Measurements from ENCODE around the gene ABCC10. TPM values are rescaled to one million over a fixed set of nuclear protein-coding genes. Genes with fewer than 3 reads are reported as not detected.

The ABCC10 gene
- total RNA-seq, 1 donor from 2014 or later, result 45.6 TPM

- intact Hi-C loops (cut with micrococcal nuclease), result no loop called here
- Mint-ChIP-seq H3K27ac (no peak overlapping the region), H3K4me1 (ENCODE audit: low read depth) (peaks cover 2% of the 10 kb centered on the region), H3K36me3 (ENCODE audit: low read depth) (peaks cover 24% of the 10 kb centered on the region), H3K9me3 (no peaks in the 10 kb centered on the region), H3K4me3 (ENCODE audit: low read depth) (no peak overlapping the region), H3K27me3 (ENCODE audit: low read depth) (no peaks in the 10 kb centered on the region)
- no peak for DNase-seq (ENCODE audit: low spot score)
Observed at GRCh38 chr6:43435682-43436437, 8.5 kb downstream of the ABCC10 start.

GRCh38 chr6:43436577-43437282 is 9.4 kb downstream of the ABCC10 start:
- Mint-ChIP-seq H3K36me3 (ENCODE audit: low read depth) (peaks cover 26% of the 10 kb centered on the region), H3K9me3 (no peaks in the 10 kb centered on the region), H3K4me3 (ENCODE audit: low read depth) (no peak overlapping the region), H3K27ac (no peak overlapping the region), H3K4me1 (ENCODE audit: low read depth) (peaks cover under 1% of the 10 kb centered on the region), H3K27me3 (ENCODE audit: low read depth) (no peaks in the 10 kb centered on the region)
- intact Hi-C loops (cut with micrococcal nuclease), result no loop called here
- DNase-seq (ENCODE audit: low spot score), result no peak

DNA sequence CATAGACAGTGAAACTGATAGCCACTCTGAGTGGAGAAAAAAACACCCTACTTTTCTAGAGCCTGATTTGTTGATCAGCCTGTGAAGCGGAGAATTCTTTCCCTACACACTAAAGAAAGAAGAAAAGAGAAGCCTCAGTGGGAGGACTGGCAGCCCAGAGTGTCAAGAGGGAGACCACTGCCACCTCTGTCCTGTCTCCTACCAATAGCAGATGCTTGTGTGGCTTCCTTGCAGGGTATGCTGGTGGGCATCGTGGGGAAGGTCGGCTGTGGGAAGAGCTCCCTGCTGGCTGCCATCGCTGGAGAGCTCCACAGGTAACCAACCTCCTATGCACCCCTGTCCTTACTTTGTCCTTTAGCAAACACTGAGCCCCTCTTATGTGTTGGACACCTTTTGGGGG is 10.4 kb downstream of the ABCC10 start:
- Mint-ChIP-seq H3K9me3 (no peaks in the 10 kb centered on the region), H3K36me3 (ENCODE audit: low read depth) (peaks cover 22% of the 10 kb centered on the region), H3K27ac (no peak overlapping the region), H3K4me3 (ENCODE audit: low read depth) (no peak overlapping the region), H3K27me3 (ENCODE audit: low read depth) (no peaks in the 10 kb centered on the region), H3K4me1 (ENCODE audit: low read depth) (no peaks in the 10 kb centered on the region)
- intact Hi-C loops (cut with micrococcal nuclease), result no loop called here
- no peak for DNase-seq (ENCODE audit: low spot score)

GRCh38 chr6:43442935-43443334 is 15.6 kb downstream of the ABCC10 start:
- no peak overlapping the region for H3K27ac Mint-ChIP-seq
- no peaks in the 10 kb centered on the region for H3K9me3 Mint-ChIP-seq
- no peak for DNase-seq (ENCODE audit: low spot score)
- no peaks in the 10 kb centered on the region for H3K27me3 Mint-ChIP-seq (ENCODE audit: low read depth)
- no peaks in the 10 kb centered on the region for H3K4me1 Mint-ChIP-seq (ENCODE audit: low read depth)
- intact Hi-C loops (cut with micrococcal nuclease), result no loop called here
- H3K36me3 Mint-ChIP-seq (ENCODE audit: low read depth), result peaks cover 29% of the 10 kb centered on the region
- H3K4me3 Mint-ChIP-seq (ENCODE audit: low read depth), result no peak overlapping the region

GRCh38 chr6:43444036-43444435 is 16.7 kb downstream of the ABCC10 start:
- no peaks in the 10 kb centered on the region for H3K27me3 Mint-ChIP-seq (ENCODE audit: low read depth)
- H3K4me1 Mint-ChIP-seq (ENCODE audit: low read depth), result no peaks in the 10 kb centered on the region
- H3K27ac Mint-ChIP-seq, result no peak overlapping the region
- no peak overlapping the region for H3K4me3 Mint-ChIP-seq (ENCODE audit: low read depth)
- DNase-seq (ENCODE audit: low spot score), result no peak
- intact Hi-C loops (cut with micrococcal nuclease), result no loop called here
- H3K36me3 Mint-ChIP-seq (ENCODE audit: low read depth), result peaks cover 35% of the 10 kb centered on the region
- H3K9me3 Mint-ChIP-seq, result no peaks in the 10 kb centered on the region

- intact Hi-C loops (cut with micrococcal nuclease), result no loop called here
- DNase-seq (ENCODE audit: low spot score), result no peak
- H3K4me3 Mint-ChIP-seq (ENCODE audit: low read depth), result no peak overlapping the region
- no peaks in the 10 kb centered on the region for H3K27me3 Mint-ChIP-seq (ENCODE audit: low read depth)
- H3K4me1 Mint-ChIP-seq (ENCODE audit: low read depth), result no peaks in the 10 kb centered on the region
- H3K27ac Mint-ChIP-seq, result no peak overlapping the region
- H3K9me3 Mint-ChIP-seq, result no peaks in the 10 kb centered on the region
- peaks cover 35% of the 10 kb centered on the region for H3K36me3 Mint-ChIP-seq (ENCODE audit: low read depth)
Observed at GRCh38 chr6:43444582-43444981, 17.2 kb downstream of the ABCC10 start.

DNA sequence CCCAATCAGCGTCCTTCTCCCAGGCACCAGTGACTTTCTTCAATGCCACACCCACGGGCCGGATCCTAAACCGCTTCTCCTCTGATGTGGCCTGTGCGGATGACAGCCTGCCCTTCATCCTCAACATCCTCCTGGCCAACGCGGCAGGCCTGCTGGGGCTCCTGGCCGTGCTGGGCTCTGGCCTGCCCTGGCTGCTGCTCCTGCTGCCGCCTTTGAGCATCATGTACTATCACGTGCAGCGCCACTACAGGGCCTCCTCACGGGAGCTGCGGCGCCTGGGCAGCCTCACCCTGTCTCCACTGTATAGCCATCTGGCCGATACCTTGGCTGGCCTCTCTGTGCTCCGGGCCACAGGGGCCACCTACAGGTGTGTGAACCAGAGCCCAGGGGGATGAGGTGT is 18.2 kb downstream of the ABCC10 start:
- peaks cover 35% of the 10 kb centered on the region for H3K36me3 Mint-ChIP-seq (ENCODE audit: low read depth)
- intact Hi-C loops (cut with micrococcal nuclease), result no loop called here
- H3K9me3 Mint-ChIP-seq, result no peaks in the 10 kb centered on the region
- H3K27me3 Mint-ChIP-seq (ENCODE audit: low read depth), result no peaks in the 10 kb centered on the region
- no peak for DNase-seq (ENCODE audit: low spot score)
- no peaks in the 10 kb centered on the region for H3K4me1 Mint-ChIP-seq (ENCODE audit: low read depth)
- no peak overlapping the region for H3K4me3 Mint-ChIP-seq (ENCODE audit: low read depth)
- H3K27ac Mint-ChIP-seq, result no peak overlapping the region

- H3K27me3 Mint-ChIP-seq (ENCODE audit: low read depth), result no peaks in the 10 kb centered on the region
Observed at GRCh38 chr6:43447604-43448003, 20.3 kb downstream of the ABCC10 start.

GRCh38 chr6:43448916-43449315 is 21.6 kb downstream of the ABCC10 start:
- Mint-ChIP-seq H3K4me3 (ENCODE audit: low read depth) (no peak overlapping the region), H3K9me3 (no peaks in the 10 kb centered on the region), H3K4me1 (ENCODE audit: low read depth) (no peaks in the 10 kb centered on the region), H3K27me3 (ENCODE audit: low read depth) (no peaks in the 10 kb centered on the region), H3K27ac (no peak overlapping the region), H3K36me3 (ENCODE audit: low read depth) (peaks cover 42% of the 10 kb centered on the region)
- intact Hi-C loops (cut with micrococcal nuclease), result no loop called here
- no peak for DNase-seq (ENCODE audit: low spot score)

More at GRCh38 chr6:43447604-43448003, 20.3 kb downstream of the ABCC10 start:
- H3K36me3 Mint-ChIP-seq (ENCODE audit: low read depth), result peaks cover 37% of the 10 kb centered on the region
- DNase-seq (ENCODE audit: low spot score), result no peak
- H3K4me1 Mint-ChIP-seq (ENCODE audit: low read depth), result no peaks in the 10 kb centered on the region
- H3K27ac Mint-ChIP-seq, result no peak overlapping the region
- intact Hi-C loops (cut with micrococcal nuclease), result no loop called here
- H3K4me3 Mint-ChIP-seq (ENCODE audit: low read depth), result no peak overlapping the region
- no peaks in the 10 kb centered on the region for H3K9me3 Mint-ChIP-seq

GRCh38 chr6:43450699-43451131 is 23.4 kb downstream of the ABCC10 start:
- no peak for DNase-seq (ENCODE audit: low spot score)
- no peak overlapping the region for H3K4me3 Mint-ChIP-seq (ENCODE audit: low read depth)
- intact Hi-C loops (cut with micrococcal nuclease), result no loop called here
- H3K9me3 Mint-ChIP-seq, result no peaks in the 10 kb centered on the region
- H3K27ac Mint-ChIP-seq, result no peak overlapping the region
- H3K27me3 Mint-ChIP-seq (ENCODE audit: low read depth), result peaks cover 7% of the 10 kb centered on the region
- peaks cover 30% of the 10 kb centered on the region for H3K36me3 Mint-ChIP-seq (ENCODE audit: low read depth)
- H3K4me1 Mint-ChIP-seq (ENCODE audit: low read depth), result peaks cover 2% of the 10 kb centered on the region

GRCh38 chr6:43451348-43451747 is 24.0 kb downstream of the ABCC10 start:
- DNase-seq (ENCODE audit: low spot score), result no peak
- H3K27me3 Mint-ChIP-seq (ENCODE audit: low read depth), result peaks cover 13% of the 10 kb centered on the region
- H3K4me1 Mint-ChIP-seq (ENCODE audit: low read depth), result peaks cover 7% of the 10 kb centered on the region
- H3K27ac Mint-ChIP-seq, result no peak overlapping the region
- no peak overlapping the region for H3K4me3 Mint-ChIP-seq (ENCODE audit: low read depth)
- H3K9me3 Mint-ChIP-seq, result no peaks in the 10 kb centered on the region
- peaks cover 27% of the 10 kb centered on the region for H3K36me3 Mint-ChIP-seq (ENCODE audit: low read depth)
- intact Hi-C loops (cut with micrococcal nuclease), result no loop called here

DNA sequence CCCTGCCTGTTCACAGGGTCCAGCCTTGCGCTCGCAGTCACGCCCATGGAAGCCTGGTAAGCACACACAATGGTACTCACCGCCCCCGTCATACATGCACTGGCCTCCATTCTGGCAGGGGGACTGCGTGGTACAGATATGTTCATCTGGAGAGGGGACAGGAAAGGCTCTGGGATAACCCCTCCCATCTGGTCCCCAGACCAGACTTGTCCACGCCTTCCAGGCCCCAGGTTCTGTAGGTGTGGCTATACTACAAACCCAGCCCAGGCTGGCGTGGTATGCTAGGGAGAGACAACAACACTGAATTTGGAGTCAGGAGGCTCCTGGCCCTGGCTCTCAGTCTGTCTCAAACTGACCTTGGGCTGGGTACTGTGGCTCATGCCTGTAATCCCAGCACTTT is 24.6 kb downstream of the ABCC10 start:
- Mint-ChIP-seq H3K36me3 (ENCODE audit: low read depth) (peaks cover 27% of the 10 kb centered on the region), H3K9me3 (no peaks in the 10 kb centered on the region), H3K4me1 (ENCODE audit: low read depth) (peaks cover 7% of the 10 kb centered on the region), H3K4me3 (ENCODE audit: low read depth) (no peak overlapping the region), H3K27me3 (ENCODE audit: low read depth) (peaks cover 19% of the 10 kb centered on the region), H3K27ac (no peak overlapping the region)
- intact Hi-C loops (cut with micrococcal nuclease), result no loop called here
- DNase-seq (ENCODE audit: low spot score), result no peak

DNA sequence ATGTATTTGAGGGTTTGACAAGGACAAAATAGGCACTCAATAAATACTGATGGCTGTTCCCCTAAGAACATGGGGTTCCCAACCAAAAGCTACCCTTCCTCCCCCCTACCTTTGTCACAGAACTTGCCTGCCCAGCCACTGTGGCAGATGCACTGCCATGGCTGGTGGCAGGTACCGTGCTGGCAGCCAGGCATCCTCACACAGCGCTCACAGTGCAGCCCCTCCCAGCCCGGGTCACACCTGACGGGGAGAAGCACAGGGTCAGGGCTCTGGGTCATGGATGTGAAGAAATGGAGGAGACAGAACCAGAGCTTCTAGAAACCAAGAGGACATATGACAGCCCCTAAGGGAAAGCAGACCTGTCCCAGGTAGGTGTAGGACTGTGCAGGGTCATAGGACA is 25.6 kb downstream of the ABCC10 start:
- Mint-ChIP-seq H3K4me1 (ENCODE audit: low read depth) (peaks cover 7% of the 10 kb centered on the region), H3K4me3 (ENCODE audit: low read depth) (no peak overlapping the region), H3K9me3 (no peaks in the 10 kb centered on the region), H3K27ac (no peak overlapping the region), H3K36me3 (ENCODE audit: low read depth) (peaks cover 23% of the 10 kb centered on the region), H3K27me3 (ENCODE audit: low read depth) (peaks cover 20% of the 10 kb centered on the region)
- DNase-seq (ENCODE audit: low spot score), result no peak
- intact Hi-C loops (cut with micrococcal nuclease), result no loop called here

Data from activated T-helper 2 cell treated with anti-CD3 and anti-CD28 coated beads, Interferon-gamma antibody, Interleukin-2, Interleukin-4, amounts not matched to agents 10 μg/mL and 5 μg/mL and 100 μg/mL, durations not matched to agents 14 hours and 24 hours and 36 hours (primary cell).